ENCODE data around the gene APPBP2. TPM values are rescaled to one million over a fixed set of nuclear protein-coding genes. Genes with fewer than 3 reads are reported as not detected.

Gene APPBP2
- polyA plus RNA-seq, 1 donor (not counting 4 experiments of a cell fraction or from before 2014, with no cell fraction given): 21.1 TPM

GRCh38 chr17:60398227-60398959 is 127.6 kb downstream of the APPBP2 start:
- Histone ChIP-seq H3K27me3 (ENCODE audit: control insufficient read depth, extremely low read depth, insufficient read depth, low read length) (no peaks in the 10 kb centered on the region), H3K4me2 (ENCODE audit: control insufficient read depth, extremely low read depth, insufficient read depth, low read depth, low read length) (no peak overlapping the region), H3K27ac (ENCODE audit: control insufficient read depth, insufficient read depth, low read length) (no peak overlapping the region), H4K20me1 (ENCODE audit: control insufficient read depth, extremely low read depth, insufficient read depth, low read length) (no peaks in the 10 kb centered on the region), H3K9ac (ENCODE audit: control insufficient read depth, extremely low read depth, insufficient read depth, low read length) (no peak overlapping the region), H3K4me3 (ENCODE audit: control insufficient read depth in 2 of 3, extremely low read depth in 1 of 3, insufficient read depth in 2 of 3, low read depth in 1 of 3, low read length in 3 of 3) (no peak overlapping the region), H2AFZ (ENCODE audit: control insufficient read depth, low read length) (no peak overlapping the region), H3K36me3 (ENCODE audit: control insufficient read depth in 2 of 2, extremely low read depth in 1 of 2, insufficient read depth in 2 of 2, low read length in 2 of 2) (no peaks in the 10 kb centered on the region), H3K79me2 (ENCODE audit: control insufficient read depth, insufficient read depth, low read length) (no peaks in the 10 kb centered on the region), H3K4me1 (ENCODE audit: control insufficient read depth, extremely low read depth, insufficient read depth, low read length) (no peaks in the 10 kb centered on the region), H3K9me1 (ENCODE audit: control insufficient read depth, extremely low read depth, insufficient read depth, low read length) (no peaks in the 10 kb centered on the region), H3K9me3 (ENCODE audit: control insufficient read depth, low read depth, low read length) (no peaks in the 10 kb centered on the region)
- DNase-seq (ENCODE audit: low read depth, low spot score) (no peak), FAIRE-seq (no peak)
- no peak for TF ChIP-seq CTCF (optimal IDR thresholded peaks at IDR 0.05 in 1 of 3, IDR thresholded peaks at IDR 0.05 in 1 of 3, conservative IDR thresholded peaks at IDR 0.05 in 1 of 3; ENCODE audit: extremely low read depth in 1 of 3, insufficient read depth in 2 of 3, low read length in 3 of 3)
- TF ChIP-seq EZH2 (IDR thresholded peaks at IDR 0.05; ENCODE audit: low read length): no peak
- dilution Hi-C loops (cut with MboI; ENCODE audit: extremely low pct_ligation_motif_present, low sequenced_read_pairs): no loop called here

DNA sequence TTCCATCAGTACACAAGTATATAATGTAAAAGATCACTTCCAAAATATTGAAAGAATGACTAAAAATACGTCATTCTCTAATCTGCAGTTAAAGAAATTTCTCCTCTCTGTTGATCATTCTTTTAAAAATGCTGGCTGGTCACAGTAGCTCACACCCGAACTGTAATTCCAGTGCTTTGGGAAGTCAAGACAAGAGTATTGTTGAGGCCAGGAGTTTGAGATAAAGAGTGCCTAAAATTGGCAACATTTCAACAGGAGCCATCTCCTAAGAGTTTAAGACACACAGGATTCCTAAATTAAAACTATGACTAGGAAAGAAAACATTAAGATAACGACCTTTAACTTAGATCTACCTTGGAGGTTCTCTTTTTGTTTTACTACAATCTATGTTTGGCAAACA is 129.6 kb downstream of the APPBP2 start:
- no peaks in the 10 kb centered on the region for H3K27me3 ChIP-seq (ENCODE audit: control insufficient read depth, extremely low read depth, insufficient read depth, low read length)
- no peak overlapping the region for H3K27ac ChIP-seq (ENCODE audit: control insufficient read depth, insufficient read depth, low read length)
- dilution Hi-C loops (cut with MboI; ENCODE audit: extremely low pct_ligation_motif_present, low sequenced_read_pairs): no loop called here
- no peaks in the 10 kb centered on the region for H3K36me3 ChIP-seq (ENCODE audit: control insufficient read depth in 2 of 2, extremely low read depth in 1 of 2, insufficient read depth in 2 of 2, low read length in 2 of 2)
- H3K4me1 ChIP-seq (ENCODE audit: control insufficient read depth, extremely low read depth, insufficient read depth, low read length): peaks cover 6% of the 10 kb centered on the region
- H4K20me1 ChIP-seq (ENCODE audit: control insufficient read depth, extremely low read depth, insufficient read depth, low read length): no peaks in the 10 kb centered on the region
- FAIRE-seq (no peak), DNase-seq (ENCODE audit: low read depth, low spot score) (no peak)
- no peak overlapping the region for H3K9ac ChIP-seq (ENCODE audit: control insufficient read depth, extremely low read depth, insufficient read depth, low read length)
- no peak overlapping the region for H2AFZ ChIP-seq (ENCODE audit: control insufficient read depth, low read length)
- TF ChIP-seq CTCF (optimal IDR thresholded peaks at IDR 0.05 in 1 of 3, IDR thresholded peaks at IDR 0.05 in 1 of 3, conservative IDR thresholded peaks at IDR 0.05 in 1 of 3; ENCODE audit: extremely low read depth in 1 of 3, insufficient read depth in 2 of 3, low read length in 3 of 3) (no peak), EZH2 (IDR thresholded peaks at IDR 0.05; ENCODE audit: low read length) (no peak)
- no peak overlapping the region for H3K4me2 ChIP-seq (ENCODE audit: control insufficient read depth, extremely low read depth, insufficient read depth, low read depth, low read length)
- no peak overlapping the region for H3K4me3 ChIP-seq (ENCODE audit: control insufficient read depth in 2 of 3, extremely low read depth in 1 of 3, insufficient read depth in 2 of 3, low read depth in 1 of 3, low read length in 3 of 3)
- H3K9me1 ChIP-seq (ENCODE audit: control insufficient read depth, extremely low read depth, insufficient read depth, low read length): no peaks in the 10 kb centered on the region
- peaks cover 3% of the 10 kb centered on the region for H3K79me2 ChIP-seq (ENCODE audit: control insufficient read depth, insufficient read depth, low read length)
- H3K9me3 ChIP-seq (ENCODE audit: control insufficient read depth, low read depth, low read length): no peaks in the 10 kb centered on the region

Data from keratinocyte (primary cell).